Sigmoid colon (tissue), 7 donors: ENCODE measurements around the gene SPATA24. TPM values are rescaled to one million over a fixed set of nuclear protein-coding genes. Genes with fewer than 3 reads are reported as not detected.
"Not testable (repeated sequence)": the region's sequence is repeated elsewhere in the genome, so short reads cannot be mapped to it uniquely, and the experiment has no call there.

Experiments used
- DNase-seq: peaks from one replicate; pipeline ENCODE4 v3.0.0-alpha.2; 2019
- H3K27ac ChIP-seq, 4 donors: fragments of 200-600 bp; sonication (generic); one replicate each; pipeline ENCODE4 v1.5.1; 2016 to 2019; ENCODE audit warnings: mild to moderate bottlenecking in 1 of 4
- H3K27me3 ChIP-seq, 3 donors: fragments of 200-600 bp; sonication (generic); one replicate each; pipeline ENCODE4 v1.5.1; 2019; ENCODE audit warnings: mild to moderate bottlenecking in 1 of 3
- H3K36me3 ChIP-seq, 4 donors: fragments of 200-600 bp; sonication (generic); one replicate each; pipeline ENCODE4 v1.5.1; 2016 to 2019
- H3K4me1 ChIP-seq, 4 donors: fragments of 200-600 bp; sonication (generic); one replicate each; pipeline ENCODE4 v1.5.1; 2017 to 2019
- H3K4me3 ChIP-seq, 4 donors: fragments of 200-600 bp; sonication (generic); one replicate each; pipeline ENCODE4 v1.5.1; 2017 to 2019; ENCODE audit warnings: mild to moderate bottlenecking in 2 of 4, moderate library complexity in 1 of 4
- H3K9me3 ChIP-seq, 4 donors: fragments of 200-600 bp in 3 of 4; sonication (generic) in 3 of 4; one replicate each; pipeline versions ENCODE4 v1.5.1 to v1.6.1; 2013 to 2019
- EP300 ChIP-seq, 4 donors: sonication (generic); formaldehyde crosslinking; IDR thresholded peaks; one replicate each; pipeline ENCODE4 v1.6.1; 2017; ENCODE audit warnings: antibody characterized with exemption in 4 of 4
- POLR2A ChIP-seq, 2 donors: fragments of 450-650 bp; IDR thresholded peaks; one replicate each; pipeline ENCODE4 v1.6.1; 2016; ENCODE audit warnings: antibody characterized with exemption in 2 of 2, mild to moderate bottlenecking in 2 of 2, moderate library complexity in 2 of 2
- POLR2AphosphoS5 ChIP-seq, 4 donors: sonication (generic); formaldehyde crosslinking; IDR thresholded peaks; one replicate each; pipeline ENCODE4 v1.6.1; 2017; ENCODE audit warnings: antibody characterized with exemption in 4 of 4
- WGBS, 2 donors: extraction: QIAGEN DNeasy Blood & Tissue Kit; methylation state at CpG; one replicate each; pipeline ENCODE4 v1.1.7; 2013; 5-methylcytosine and 5-hydroxymethylcytosine counted together
- intact Hi-C: fragments of 100-400 bp; cut with DNase I; formaldehyde crosslinking; loops from one replicate; pipeline ENCODE4 v1.15.1; 2023
- polyA plus RNA-seq, 3 donors: library from polyadenylated mRNA; stranded (reverse); fragments of 200-250 nt; gene quantifications; one replicate each; pipeline ENCODE4 v1.2.3, GENCODE V29; 2013
- total RNA-seq, 4 donors: library from RNA; depleted of rRNA; stranded (reverse); fragments of >200 nt; gene quantifications; one replicate each; pipeline ENCODE4 v1.1.0, GENCODE V29; 2016
- TF ChIP-seq, protein P1 (sequence below), 4 experiments: fragments of 450-650 bp in 3 of 4; fragments of 200-600 bp in 1 of 4; IDR thresholded peaks; one replicate each; pipeline ENCODE4 v1.5.1; 2016 to 2019; ENCODE audit warnings: antibody characterized with exemption in 4 of 4, mild to moderate bottlenecking in 3 of 4, moderate library complexity in 2 of 4
- donor health status: healthy with polysubstance abuse.
- donor health status: Bipolar disorder and iron deficiency.
- donor health status: healthy.

The SPATA24 gene
- total and polyA plus RNA-seq, 7 donors, result 1.4 to 9.0 (median 7.3) TPM

DNA sequence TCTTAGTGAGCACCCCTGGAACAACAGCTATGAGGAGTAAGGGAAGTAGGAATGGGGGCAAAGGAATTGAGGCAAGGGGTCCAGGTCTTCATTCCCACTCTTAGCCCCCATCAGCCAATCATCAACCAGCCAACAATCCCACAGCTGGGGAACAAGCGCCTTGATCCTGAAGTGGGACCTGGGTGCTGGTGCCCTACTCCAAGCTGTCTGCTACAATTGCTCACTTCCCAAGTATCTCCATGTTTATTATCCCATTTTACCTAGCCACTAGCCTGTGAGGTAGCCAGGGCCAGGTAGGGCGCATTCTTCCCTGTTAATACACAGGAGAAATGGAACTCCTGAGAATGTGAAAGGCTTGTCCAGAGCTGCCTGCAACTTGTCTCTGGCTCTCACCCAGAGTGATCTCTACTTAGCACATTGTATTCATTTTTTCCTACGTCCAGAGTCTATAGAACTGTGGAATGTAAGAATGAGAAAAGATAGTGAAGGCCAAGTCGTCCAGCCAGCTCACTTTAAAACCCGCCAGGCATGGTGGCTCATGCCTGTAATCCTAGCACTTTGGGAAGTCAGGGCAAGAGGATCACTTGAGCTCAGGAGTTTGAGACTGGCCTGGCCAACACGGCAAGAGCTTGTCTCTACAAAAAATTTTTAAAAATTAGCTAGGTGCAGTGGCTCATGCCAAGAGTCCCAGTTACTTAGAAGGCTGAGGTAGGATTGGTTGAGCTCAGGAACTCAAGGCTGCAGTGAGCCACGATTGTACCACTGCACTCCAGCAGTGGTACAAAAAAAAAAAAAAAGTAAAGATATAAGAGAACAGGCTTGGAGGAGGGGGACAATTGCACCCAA is 41.7 kb upstream of the SPATA24 start:
- Histone ChIP-seq H3K9me3 (no peaks in the 10 kb centered on the region), H3K27ac (peak overlapping the region in 1 of 4 donors; percentile 33), H3K27me3 (no peaks in the 10 kb centered on the region), H3K4me1 (peaks cover 0 to 12% (median 5%) of the 10 kb centered on the region in 4 donors), H3K4me3 (no peak overlapping the region), H3K36me3 (no peaks in the 10 kb centered on the region)
- TF ChIP-seq EP300 (IDR thresholded peaks at IDR 0.05), result no peak
- TF ChIP-seq, protein P1, sequence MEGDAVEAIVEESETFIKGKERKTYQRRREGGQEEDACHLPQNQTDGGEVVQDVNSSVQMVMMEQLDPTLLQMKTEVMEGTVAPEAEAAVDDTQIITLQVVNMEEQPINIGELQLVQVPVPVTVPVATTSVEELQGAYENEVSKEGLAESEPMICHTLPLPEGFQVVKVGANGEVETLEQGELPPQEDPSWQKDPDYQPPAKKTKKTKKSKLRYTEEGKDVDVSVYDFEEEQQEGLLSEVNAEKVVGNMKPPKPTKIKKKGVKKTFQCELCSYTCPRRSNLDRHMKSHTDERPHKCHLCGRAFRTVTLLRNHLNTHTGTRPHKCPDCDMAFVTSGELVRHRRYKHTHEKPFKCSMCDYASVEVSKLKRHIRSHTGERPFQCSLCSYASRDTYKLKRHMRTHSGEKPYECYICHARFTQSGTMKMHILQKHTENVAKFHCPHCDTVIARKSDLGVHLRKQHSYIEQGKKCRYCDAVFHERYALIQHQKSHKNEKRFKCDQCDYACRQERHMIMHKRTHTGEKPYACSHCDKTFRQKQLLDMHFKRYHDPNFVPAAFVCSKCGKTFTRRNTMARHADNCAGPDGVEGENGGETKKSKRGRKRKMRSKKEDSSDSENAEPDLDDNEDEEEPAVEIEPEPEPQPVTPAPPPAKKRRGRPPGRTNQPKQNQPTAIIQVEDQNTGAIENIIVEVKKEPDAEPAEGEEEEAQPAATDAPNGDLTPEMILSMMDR (IDR thresholded peaks at IDR 0.05), result no peak
- no peak for DNase-seq
- WGBS, 2 donors, result 74 to 79% methylated on average over 7 of the region's 7 CpGs
- intact Hi-C loops, result no loop called here

DNA sequence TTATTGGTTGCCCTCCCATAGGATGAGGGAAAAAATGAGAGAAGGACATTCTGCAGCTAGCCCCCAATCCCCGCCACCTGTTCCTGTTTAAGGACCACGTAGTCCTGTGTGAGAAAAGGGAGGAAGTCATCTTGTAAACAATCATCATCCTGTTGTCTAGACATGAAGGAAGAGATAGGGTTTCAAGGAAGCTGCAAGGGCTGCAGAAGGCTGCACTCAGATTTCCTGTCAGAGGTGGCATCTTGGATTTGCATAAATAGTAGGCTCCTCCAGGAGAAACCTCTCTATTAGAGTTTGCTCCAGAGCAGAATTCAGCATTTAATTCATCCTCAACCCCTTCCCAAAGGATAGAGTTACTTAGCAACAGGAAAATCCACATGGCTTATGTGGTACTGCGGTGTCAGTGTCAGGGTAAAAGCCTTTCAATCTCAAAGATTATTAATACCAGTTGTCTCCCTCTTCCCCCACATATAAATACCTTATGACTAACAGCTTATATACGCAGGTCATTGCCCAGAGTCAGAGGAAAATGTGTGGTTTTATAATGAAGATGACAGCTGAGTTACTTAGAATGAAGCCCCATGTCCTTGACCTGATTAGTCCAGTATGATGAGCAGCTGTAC is 40.1 kb upstream of the SPATA24 start:
- WGBS, 2 donors, result 63 to 77% methylated on average over 4 of the region's 4 CpGs
- peak; percentile 20 for DNase-seq
- Histone ChIP-seq H3K36me3 (no peaks in the 10 kb centered on the region), H3K27me3 (no peaks in the 10 kb centered on the region), H3K27ac (no peak overlapping the region), H3K4me1 (peaks cover 0 to 19% (median 10%) of the 10 kb centered on the region in 4 donors), H3K4me3 (no peak overlapping the region), H3K9me3 (no peaks in the 10 kb centered on the region)
- intact Hi-C loops, result no loop called here
- TF ChIP-seq POLR2A (IDR thresholded peaks at IDR 0.05) (no peak), EP300 (IDR thresholded peaks at IDR 0.05) (no peak), POLR2AphosphoS5 (IDR thresholded peaks at IDR 0.05) (no peak)
- TF ChIP-seq, protein P1 (IDR thresholded peaks at IDR 0.05), result no peak

DNA sequence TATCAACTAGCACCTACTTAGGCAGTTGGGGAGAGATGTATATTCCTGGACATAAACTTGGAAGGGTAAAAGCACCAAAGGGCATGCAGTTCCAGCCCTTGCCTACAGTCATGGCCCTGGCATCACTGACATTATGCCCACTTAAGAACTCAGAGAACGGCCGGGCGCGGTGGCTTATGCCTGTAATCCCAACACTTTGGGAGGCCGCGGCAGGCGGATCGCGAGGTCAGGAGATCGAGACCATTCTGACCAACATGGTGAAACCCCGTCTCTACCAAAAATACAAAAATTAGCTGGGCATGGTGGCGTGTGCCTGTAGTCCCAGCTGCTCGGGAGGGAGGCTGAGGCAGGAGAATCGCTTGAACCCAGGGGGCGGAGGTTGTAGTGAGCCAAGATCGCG is 36.5 kb upstream of the SPATA24 start:
- Histone ChIP-seq H3K36me3 (peaks cover 0 to 12% (median 0%) of the 10 kb centered on the region in 4 donors), H3K27ac (peak overlapping the region in 1 of 4 donors; percentile 95), H3K4me1 (peaks cover 0 to 18% (median 14%) of the 10 kb centered on the region in 4 donors)
- H3K27me3 ChIP-seq, H3K9me3 ChIP-seq, DNase-seq, H3K4me3 ChIP-seq, intact Hi-C loops: not testable (repeated sequence)
- 97 to 98% methylated on average over 17 of the region's 17 CpGs for WGBS, 2 donors

DNA sequence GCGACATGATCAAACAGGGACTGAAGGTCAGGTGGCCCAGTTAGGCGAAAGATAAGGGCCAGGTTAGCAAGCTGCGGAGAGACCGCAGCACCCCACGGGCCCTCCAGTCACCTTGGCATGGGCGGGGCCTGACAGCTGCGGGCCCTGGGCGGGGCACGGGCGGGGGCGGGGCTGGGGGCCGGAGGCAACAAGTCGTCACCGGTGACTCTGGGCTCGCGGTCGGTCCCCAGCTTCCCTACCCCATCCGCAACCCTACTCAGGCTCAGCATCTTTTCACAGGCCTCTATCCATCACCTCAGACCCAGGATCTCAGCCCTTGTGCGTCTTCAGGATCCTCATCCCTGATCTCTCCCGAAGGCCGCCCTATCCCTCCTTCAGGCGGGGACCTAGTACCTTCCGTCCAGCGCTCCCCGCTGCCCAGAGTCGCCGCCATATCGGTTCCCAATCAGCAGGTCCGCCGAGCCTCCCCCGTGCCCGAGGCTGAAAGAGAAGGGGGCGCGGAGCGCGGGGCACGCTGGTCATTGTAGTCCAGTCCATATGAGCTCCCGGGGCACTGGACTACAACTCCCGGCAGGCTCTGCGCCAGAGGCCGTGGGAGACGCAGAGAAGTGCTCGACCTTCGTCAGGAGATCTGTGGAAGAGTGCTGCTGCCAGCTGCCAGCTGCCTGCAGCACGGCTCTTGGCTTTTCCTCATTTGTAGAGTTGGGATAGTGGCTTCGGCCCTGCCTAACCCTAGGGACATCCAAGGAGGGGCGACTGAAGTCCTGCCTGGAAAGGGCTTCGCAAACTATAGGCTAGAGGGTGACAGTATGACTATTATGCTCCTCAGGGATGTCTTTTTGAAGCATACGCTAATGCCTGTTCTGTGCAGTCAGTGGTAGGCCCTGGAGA is 35.4 kb upstream of the SPATA24 start, which contains the start of gene DNAJC18:
TSS of gene DNAJC18 (minus strand) at position 513 of the 891 bp plus-strand sequence. CDS start at position 433, 80 bp downstream.
- intact Hi-C loops, result loop anchor here (5.0 kb wide), 1 partner anchor 78 kb away; no protein-coding TSS in a partner anchor
- peak within 1 kb of the TSS; percentile 61 to 91 (median 82) for H3K4me3 ChIP-seq
- peaks cover 0 to 14% (median 12%) of the 10 kb centered on the region in 4 donors for H3K4me1 ChIP-seq
- H3K36me3 ChIP-seq, result peaks cover 0 to 23% (median 0%) of the 10 kb centered on the region in 4 donors
- 3 to 5% methylated on average over 49 of the region's 49 CpGs for WGBS, 2 donors
- no peaks in the 10 kb centered on the region for H3K27me3 ChIP-seq
- H3K27ac ChIP-seq, result peak within 1 kb of the TSS; percentile 81 to 95 (median 93)
- DNase-seq, result peak; percentile 97
- no peaks in the 10 kb centered on the region for H3K9me3 ChIP-seq
- TF ChIP-seq POLR2AphosphoS5 (IDR thresholded peaks at IDR 0.05) (peak in 3 of 4 donors; percentile 53 to 87 (median 67)), EP300 (IDR thresholded peaks at IDR 0.05) (peak in 1 of 4 donors; percentile 7), POLR2A (IDR thresholded peaks at IDR 0.05) (no peak)

DNA sequence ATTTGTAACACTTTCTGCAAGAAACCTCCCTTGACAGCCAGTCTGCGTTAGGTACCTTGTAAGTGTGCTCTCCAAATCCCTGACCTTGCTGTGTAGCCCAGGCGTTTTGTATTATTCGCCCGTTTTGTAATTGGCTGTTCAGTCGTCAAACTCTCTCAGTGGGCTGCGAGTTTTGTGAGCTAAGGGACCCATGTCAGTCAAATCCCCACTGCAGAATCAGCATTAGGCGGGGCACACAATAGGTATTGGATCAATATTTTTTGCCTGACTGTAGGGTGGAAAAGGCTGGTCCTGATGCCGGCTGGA is 34.8 kb upstream of the SPATA24 start:
- H3K27me3 ChIP-seq, result no peaks in the 10 kb centered on the region
- WGBS, 2 donors, result 32 to 43% methylated on average over 8 of the region's 8 CpGs
- intact Hi-C loops, result loop anchor here (5.0 kb wide), 1 partner anchor 79 kb away; no protein-coding TSS in a partner anchor
- TF ChIP-seq POLR2A (IDR thresholded peaks at IDR 0.05) (no peak), POLR2AphosphoS5 (IDR thresholded peaks at IDR 0.05) (no peak), EP300 (IDR thresholded peaks at IDR 0.05) (no peak)
- TF ChIP-seq, protein P1 (IDR thresholded peaks at IDR 0.05), result no peak
- DNase-seq, result peak; percentile 48
- peak overlapping the region; percentile 61 to 91 (median 82) for H3K4me3 ChIP-seq
- H3K27ac ChIP-seq, result peak overlapping the region; percentile 81 to 95 (median 93)
- H3K4me1 ChIP-seq, result peaks cover 0 to 14% (median 12%) of the 10 kb centered on the region in 4 donors
- no peaks in the 10 kb centered on the region for H3K9me3 ChIP-seq
- H3K36me3 ChIP-seq, result peaks cover 0 to 29% (median 0%) of the 10 kb centered on the region in 4 donors
